ENCODE measurements around the gene CARD9.
A peak's percentile ranks its signal among the peaks of the same experiment; 100 is the strongest.

The CARD9 gene

GRCh38 chr9:136339958-136340310 is 33.5 kb downstream of the CARD9 start:
- POLR2A ChIA-PET, result interaction anchor here (1.2 kb wide), 1 partner anchor 23 kb away, joined by 6 read pairs; no protein-coding TSS in a partner anchor
- H3K4me3 ChIP-seq (ENCODE audit: low read depth, low read length), result no peak overlapping the region
- H3K27ac ChIP-seq (ENCODE audit: extremely low read depth, low read depth, low read length), result no peak overlapping the region
- peaks cover 0 to 62% of the 10 kb centered on the region in 2 experiments; a peak in 1 of 3 replicates for H3K36me3 ChIP-seq (ENCODE audit: control insufficient read depth in 2 of 2, insufficient read depth in 1 of 2, low read length in 2 of 2)
- H3K4me1 ChIP-seq (ENCODE audit: control insufficient read depth, insufficient read depth, low read length), result no peaks in the 10 kb centered on the region
- TF ChIP-seq KLF10 (tag by site-specific recombination; IDR thresholded peaks at IDR 0.05) (no peak), ZNF140 (tag by site-specific recombination; IDR thresholded peaks at IDR 0.05) (no peak), PRDM2 (tag by site-specific recombination; IDR thresholded peaks at IDR 0.05; ENCODE audit: borderline replicate concordance) (no peak), ZFHX2 (tag by site-specific recombination; conservative IDR thresholded peaks at IDR 0.05) (peak; percentile 87), KLF8 (tag by site-specific recombination; IDR thresholded peaks at IDR 0.05) (peak; percentile 22; the same call in 1 of the 2 replicates), SP2 (tag by site-specific recombination; IDR thresholded peaks at IDR 0.05) (peak; percentile 37; the same call in 1 of the 2 replicates), EGR2 (tag by site-specific recombination; IDR thresholded peaks at IDR 0.05; ENCODE audit: low read depth) (peak; percentile 83), ZBTB7A (tag by site-specific recombination; IDR thresholded peaks at IDR 0.05; ENCODE audit: low read depth) (no peak), ZNF391 (tag by site-specific recombination; IDR thresholded peaks at IDR 0.05; ENCODE audit: borderline replicate concordance, low read depth) (no peak), ZNF555 (tag by site-specific recombination; conservative IDR thresholded peaks at IDR 0.05) (no peak)
- CTCF ChIA-PET, result interaction anchor here (0.6 to 2.2 kb wide), 20 partner anchors 10 to 145 kb away, joined by 3 to 23 read pairs (median 5); partner anchors contain the start of gene DNLZ
- no peaks in the 10 kb centered on the region for H3K9me3 ChIP-seq (ENCODE audit: control insufficient read depth, insufficient read depth, low read depth, low read length)

- no peak overlapping the region for H3K4me3 ChIP-seq (ENCODE audit: low read depth, low read length)
- H3K27ac ChIP-seq (ENCODE audit: extremely low read depth, low read depth, low read length), result no peak overlapping the region
- peaks cover 0 to 68% of the 10 kb centered on the region in 2 experiments; a peak in 1 of 3 replicates for H3K36me3 ChIP-seq (ENCODE audit: control insufficient read depth in 2 of 2, insufficient read depth in 1 of 2, low read length in 2 of 2)
- ChIA-PET CTCF (interaction anchor here (0.6 to 2.2 kb wide), 21 partner anchors 9 to 145 kb away, joined by 3 to 23 read pairs (median 5); partner anchors contain the start of gene DNLZ), POLR2A (no interaction called here)
- no peaks in the 10 kb centered on the region for H3K4me1 ChIP-seq (ENCODE audit: control insufficient read depth, insufficient read depth, low read length)
- no peaks in the 10 kb centered on the region for H3K9me3 ChIP-seq (ENCODE audit: control insufficient read depth, insufficient read depth, low read depth, low read length)
- TF ChIP-seq HOXC10 (CRISPR knock-in tag; IDR thresholded peaks at IDR 0.05) (no peak), ZNF600 (tag by site-specific recombination; IDR thresholded peaks at IDR 0.05) (no peak), KLF1 (tag by site-specific recombination; IDR thresholded peaks at IDR 0.05) (0 out of 2 replicates have a peak, but pooled peaks have one; percentile 10), ZNF544 (tag by site-specific recombination; IDR thresholded peaks at IDR 0.05) (no peak), ZNF785 (tag by site-specific recombination; IDR thresholded peaks at IDR 0.05) (no peak), BCL11B (tag by site-specific recombination; IDR thresholded peaks at IDR 0.05; ENCODE audit: low read depth) (no peak), ZNF221 (tag by site-specific recombination; IDR thresholded peaks at IDR 0.05; ENCODE audit: borderline replicate concordance) (no peak), ZBTB11 (tag by site-specific recombination; conservative IDR thresholded peaks at IDR 0.05; ENCODE audit: low read depth) (no peak), ZBTB1 (tag by site-specific recombination; IDR thresholded peaks at IDR 0.05) (no peak), SCRT1 (tag by site-specific recombination; IDR thresholded peaks at IDR 0.05; ENCODE audit: borderline replicate concordance) (no peak), ZNF791 (tag by site-specific recombination; IDR thresholded peaks at IDR 0.05) (no peak), OSR2 (tag by site-specific recombination; IDR thresholded peaks at IDR 0.05) (no peak), ZNF354C (tag by site-specific recombination; IDR thresholded peaks at IDR 0.05; ENCODE audit: borderline replicate concordance, low read depth) (no peak)
Observed at GRCh38 chr9:136339173-136339957, 34.1 kb downstream of the CARD9 start.

Measured in HEK293 (cell line).